Hepatocyte (in vitro differentiated cells): ENCODE data around the gene LSM11.

Experiments used
- EZH2 ChIP-seq: fragments of 200-600 bp; sonication (generic); IDR thresholded peaks from 2 replicates; pipeline ENCODE4 v1.6.1; 2016; ENCODE audit warnings: antibody characterized with exemption, mild to moderate bottlenecking, borderline replicate concordance
- EZH2phosphoT487 ChIP-seq: fragments of 200-600 bp; sonication (generic); IDR thresholded peaks from one replicate; pipeline ENCODE4 v1.6.1; 2018; ENCODE audit warnings: antibody characterized with exemption, mild to moderate bottlenecking, low read depth, moderate library complexity; ENCODE audit not compliant: unreplicated experiment, severe bottlenecking
- TF ChIP-seq, protein P1 (sequence below): fragments of 200-600 bp; sonication (generic); IDR thresholded peaks from 2 replicates; pipeline ENCODE4 v1.5.1; 2016; ENCODE audit warnings: antibody characterized with exemption, mild to moderate bottlenecking; ENCODE audit not compliant: poor library complexity

DNA sequence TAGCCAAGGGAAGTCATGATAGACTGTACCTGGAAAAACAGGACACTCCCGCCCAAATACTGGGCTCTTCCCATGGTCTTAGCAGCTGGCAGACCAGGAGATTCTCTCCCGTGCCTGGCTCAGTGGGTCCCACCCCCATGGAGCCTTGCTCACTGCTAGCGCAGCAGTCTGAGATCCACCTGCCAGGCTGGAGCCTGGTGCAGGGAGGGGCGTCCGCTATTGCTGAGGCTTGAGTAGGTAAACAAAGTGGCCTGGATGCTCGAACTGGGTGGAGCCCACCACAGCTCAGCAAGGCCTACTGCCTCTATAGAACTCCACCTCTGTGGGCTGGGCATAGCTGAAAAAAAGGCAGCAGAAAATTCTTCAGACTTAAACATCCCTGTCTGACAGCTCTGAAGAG lies 22.4 kb upstream of the LSM11 start:
- no peak for TF ChIP-seq EZH2
- TF ChIP-seq, protein P1, sequence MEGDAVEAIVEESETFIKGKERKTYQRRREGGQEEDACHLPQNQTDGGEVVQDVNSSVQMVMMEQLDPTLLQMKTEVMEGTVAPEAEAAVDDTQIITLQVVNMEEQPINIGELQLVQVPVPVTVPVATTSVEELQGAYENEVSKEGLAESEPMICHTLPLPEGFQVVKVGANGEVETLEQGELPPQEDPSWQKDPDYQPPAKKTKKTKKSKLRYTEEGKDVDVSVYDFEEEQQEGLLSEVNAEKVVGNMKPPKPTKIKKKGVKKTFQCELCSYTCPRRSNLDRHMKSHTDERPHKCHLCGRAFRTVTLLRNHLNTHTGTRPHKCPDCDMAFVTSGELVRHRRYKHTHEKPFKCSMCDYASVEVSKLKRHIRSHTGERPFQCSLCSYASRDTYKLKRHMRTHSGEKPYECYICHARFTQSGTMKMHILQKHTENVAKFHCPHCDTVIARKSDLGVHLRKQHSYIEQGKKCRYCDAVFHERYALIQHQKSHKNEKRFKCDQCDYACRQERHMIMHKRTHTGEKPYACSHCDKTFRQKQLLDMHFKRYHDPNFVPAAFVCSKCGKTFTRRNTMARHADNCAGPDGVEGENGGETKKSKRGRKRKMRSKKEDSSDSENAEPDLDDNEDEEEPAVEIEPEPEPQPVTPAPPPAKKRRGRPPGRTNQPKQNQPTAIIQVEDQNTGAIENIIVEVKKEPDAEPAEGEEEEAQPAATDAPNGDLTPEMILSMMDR, result no peak
- no peak for TF ChIP-seq EZH2phosphoT487
